HL-60/S4 (cell line): Measurements from ENCODE around the gene SRGAP2.
"Not testable (repeated sequence)": the region's sequence is repeated elsewhere in the genome, so short reads cannot be mapped to it uniquely, and the experiment has no call there.

Experiments
- in situ Hi-C: fragments of 300-500 bp; cut with MboI; formaldehyde crosslinking; loops from 2 replicates; pipeline ENCODE4 v1.14.3; 2022; ENCODE audit warnings: low sequenced_read_pairs

The SRGAP2 gene

GRCh38 chr1:206246129-206246886 is 43.0 kb downstream of the SRGAP2 start:
- in situ Hi-C loops, result not testable (repeated sequence)

DNA sequence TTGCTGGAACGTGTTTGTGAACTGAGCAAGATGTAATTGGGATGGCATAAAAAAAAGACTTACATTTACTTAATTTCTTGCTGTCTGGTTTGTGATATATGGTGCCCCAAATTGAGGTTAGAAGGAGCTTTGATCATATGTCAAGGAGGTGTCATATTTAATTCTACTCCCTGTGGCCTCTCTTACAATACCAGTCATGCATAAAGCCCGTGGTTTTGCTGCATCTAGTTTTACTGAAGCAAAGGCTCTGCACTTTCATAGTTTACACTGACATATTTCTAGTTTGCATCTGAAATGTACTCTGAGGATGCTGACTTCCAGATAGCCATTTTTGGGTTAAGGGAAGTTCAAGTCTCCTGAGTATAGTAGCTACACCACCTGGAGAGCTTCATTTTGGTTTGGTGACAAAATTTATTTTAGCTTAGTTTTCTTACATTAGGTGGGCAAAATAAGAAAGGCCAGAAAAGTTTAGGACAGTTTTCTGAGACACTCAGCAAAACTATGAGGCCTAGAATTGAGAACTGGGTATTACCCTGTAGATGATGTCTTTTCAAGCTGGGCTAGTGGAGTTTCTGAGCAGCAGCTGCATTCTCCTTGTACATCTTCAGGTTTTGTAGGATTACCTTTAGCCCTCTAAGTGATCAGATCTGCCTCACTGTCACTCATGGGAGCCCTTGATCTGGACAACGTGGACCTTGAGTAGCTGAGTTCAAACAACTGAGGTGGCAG is 47.8 kb downstream of the SRGAP2 start:
- in situ Hi-C loops, result not testable (repeated sequence)

DNA sequence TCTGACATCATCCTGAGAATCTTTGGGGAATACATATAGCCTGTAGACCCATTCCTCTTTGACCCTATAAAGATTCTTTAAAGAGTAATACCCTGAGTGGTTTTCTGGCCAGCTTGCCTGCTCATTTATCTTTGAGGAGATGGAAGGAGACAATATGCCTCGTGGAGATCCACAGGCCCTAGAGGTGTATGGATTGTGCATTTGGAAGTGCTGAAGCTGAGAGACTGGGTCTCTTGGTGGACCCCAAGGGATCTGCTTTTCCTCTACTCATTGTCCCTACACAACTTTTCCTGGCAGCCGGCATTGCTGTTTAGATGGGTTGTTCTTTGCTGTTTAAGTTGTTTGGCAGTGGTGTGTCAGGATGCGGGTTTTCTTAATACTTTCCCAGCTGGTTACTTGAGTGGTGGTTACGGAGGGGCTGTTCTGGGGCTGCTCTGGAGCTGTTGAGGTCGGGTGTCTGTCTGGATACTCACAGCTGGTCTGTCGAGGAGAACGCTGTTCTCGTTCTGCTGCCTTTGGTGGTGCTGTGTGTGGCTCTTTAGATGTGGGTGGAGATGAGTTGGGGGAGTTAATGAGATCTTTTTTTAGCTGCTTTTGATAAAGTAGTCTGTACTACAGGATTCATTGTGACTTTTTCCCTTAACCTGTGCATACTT is 49.5 kb downstream of the SRGAP2 start:
- in situ Hi-C loops, result not testable (repeated sequence)
